Adipocyte (in vitro differentiated cells): ENCODE data around the gene RIC8A.
"Not testable (repeated sequence)": the region's sequence is repeated elsewhere in the genome, so short reads cannot be mapped to it uniquely, and the experiment has no call there.

Source experiments
- DNase-seq: peaks from one replicate; pipeline ENCODE4 v3.0.0-alpha.2; 2015; ENCODE audit warnings: low read depth
- H3K27me3 ChIP-seq: replicated peaks from 2 replicates; pipeline ENCODE4 v1.7.0; 2013; ENCODE audit warnings: mild to moderate bottlenecking, low read length, moderate library complexity; ENCODE audit not compliant: control insufficient read depth, insufficient read depth
- H3K36me3 ChIP-seq: 2 replicates; pipeline ENCODE4 v1.7.0; 2013; ENCODE audit warnings: low read length, mild to moderate bottlenecking, moderate library complexity; ENCODE audit not compliant: control insufficient read depth, insufficient read depth, severe bottlenecking
- H3K4me1 ChIP-seq: 2 replicates; pipeline ENCODE4 v1.7.0; 2013; ENCODE audit warnings: mild to moderate bottlenecking, low read length, moderate library complexity; ENCODE audit not compliant: control insufficient read depth, insufficient read depth
- H3K4me3 ChIP-seq: 2 replicates; pipeline ENCODE4 v1.7.0; 2013; ENCODE audit warnings: mild to moderate bottlenecking, low read length, moderate library complexity
- H3K9ac ChIP-seq: 2 replicates; pipeline ENCODE4 v1.7.0; 2013; ENCODE audit warnings: mild to moderate bottlenecking, low read length, moderate library complexity
- H3K9me3 ChIP-seq: 2 replicates; pipeline ENCODE4 v1.7.0; 2013; ENCODE audit warnings: mild to moderate bottlenecking, low read length, moderate library complexity; ENCODE audit not compliant: control insufficient read depth

The RIC8A gene

GRCh38 chr11:236774-237767, 29.6 kb downstream of the RIC8A start, which contains the start of gene PSMD13:
PSMD13 (plus strand) TSS chr11:236976; CDS start chr11:237050, 74 bp downstream.
- DNase-seq, result peak; percentile 96
- peak within 1 kb of the TSS; percentile 91 for H3K4me3 ChIP-seq
- H3K27me3 ChIP-seq, result no peaks in the 10 kb centered on the region
- no peaks in the 10 kb centered on the region for H3K9me3 ChIP-seq
- H3K36me3 ChIP-seq, result peaks cover 20% of the 10 kb centered on the region
- peak within 1 kb of the TSS; percentile 92 for H3K9ac ChIP-seq
- H3K4me1 ChIP-seq, result peaks cover 15% of the 10 kb centered on the region

- DNase-seq, H3K9me3 ChIP-seq, H3K27me3 ChIP-seq: not testable (repeated sequence)
- Histone ChIP-seq H3K9ac (peak overlapping the region; percentile 91), H3K4me1 (peaks cover 15% of the 10 kb centered on the region), H3K36me3 (peaks cover 32% of the 10 kb centered on the region), H3K4me3 (peak overlapping the region; percentile 91)
These were observed 30.8 kb downstream of the RIC8A start for GRCh38 chr11:238346-238745.

GRCh38 chr11:240315-240714, 32.8 kb downstream of the RIC8A start:
- H3K36me3 ChIP-seq, result peaks cover 52% of the 10 kb centered on the region
- H3K4me3 ChIP-seq, result no peak overlapping the region
- H3K4me1 ChIP-seq, result peaks cover 13% of the 10 kb centered on the region
- no peaks in the 10 kb centered on the region for H3K27me3 ChIP-seq
- H3K9ac ChIP-seq, result no peak overlapping the region
- H3K9me3 ChIP-seq, result no peaks in the 10 kb centered on the region
- no peak for DNase-seq

- no peak overlapping the region for H3K4me3 ChIP-seq
- peaks cover 10% of the 10 kb centered on the region for H3K4me1 ChIP-seq
- no peaks in the 10 kb centered on the region for H3K9me3 ChIP-seq
- no peak overlapping the region for H3K9ac ChIP-seq
- DNase-seq, result no peak
- H3K36me3 ChIP-seq, result peaks cover 65% of the 10 kb centered on the region
- H3K27me3 ChIP-seq, result no peaks in the 10 kb centered on the region
These were observed 34.1 kb downstream of the RIC8A start for GRCh38 chr11:241634-242033.

- no peaks in the 10 kb centered on the region for H3K27me3 ChIP-seq
- no peak overlapping the region for H3K4me3 ChIP-seq
- no peak for DNase-seq
- H3K36me3 ChIP-seq, result peaks cover 90% of the 10 kb centered on the region
- H3K9ac ChIP-seq, result no peak overlapping the region
- no peaks in the 10 kb centered on the region for H3K4me1 ChIP-seq
- H3K9me3 ChIP-seq, result no peaks in the 10 kb centered on the region
These were observed 36.9 kb downstream of the RIC8A start for GRCh38 chr11:244376-244775.

- Histone ChIP-seq H3K4me3 (no peak overlapping the region), H3K4me1 (no peaks in the 10 kb centered on the region), H3K9ac (no peak overlapping the region), H3K27me3 (no peaks in the 10 kb centered on the region), H3K36me3 (peaks cover 93% of the 10 kb centered on the region), H3K9me3 (no peaks in the 10 kb centered on the region)
- no peak for DNase-seq
These were observed 41.6 kb downstream of the RIC8A start for GRCh38 chr11:249062-249461.

GRCh38 chr11:250274-250673, 42.8 kb downstream of the RIC8A start:
- H3K9ac ChIP-seq, result no peak overlapping the region
- H3K27me3 ChIP-seq, result no peaks in the 10 kb centered on the region
- peaks cover 81% of the 10 kb centered on the region for H3K36me3 ChIP-seq
- DNase-seq, result no peak
- H3K4me3 ChIP-seq, result no peak overlapping the region
- peaks cover 3% of the 10 kb centered on the region for H3K4me1 ChIP-seq
- no peaks in the 10 kb centered on the region for H3K9me3 ChIP-seq

- Histone ChIP-seq H3K4me3 (no peak overlapping the region), H3K9me3 (no peaks in the 10 kb centered on the region), H3K36me3 (peaks cover 75% of the 10 kb centered on the region), H3K4me1 (peaks cover 5% of the 10 kb centered on the region), H3K27me3 (no peaks in the 10 kb centered on the region), H3K9ac (no peak overlapping the region)
- DNase-seq, result peak; percentile 73
These were observed 43.3 kb downstream of the RIC8A start for GRCh38 chr11:250740-251299.

GRCh38 chr11:251550-251949, 44.0 kb downstream of the RIC8A start:
- Histone ChIP-seq H3K9me3 (no peaks in the 10 kb centered on the region), H3K27me3 (no peaks in the 10 kb centered on the region), H3K4me3 (no peak overlapping the region), H3K9ac (no peak overlapping the region), H3K4me1 (peaks cover 5% of the 10 kb centered on the region), H3K36me3 (peaks cover 68% of the 10 kb centered on the region)
- DNase-seq, result no peak

GRCh38 chr11:252666-253065, 45.2 kb downstream of the RIC8A start:
- no peak overlapping the region for H3K9ac ChIP-seq
- H3K4me3 ChIP-seq, result no peak overlapping the region
- peaks cover 6% of the 10 kb centered on the region for H3K27me3 ChIP-seq
- no peak for DNase-seq
- H3K36me3 ChIP-seq, result peaks cover 57% of the 10 kb centered on the region
- no peaks in the 10 kb centered on the region for H3K9me3 ChIP-seq
- peaks cover 5% of the 10 kb centered on the region for H3K4me1 ChIP-seq

GRCh38 chr11:253160-253885, 45.8 kb downstream of the RIC8A start:
- no peak overlapping the region for H3K9ac ChIP-seq
- H3K4me1 ChIP-seq, result peaks cover 5% of the 10 kb centered on the region
- no peaks in the 10 kb centered on the region for H3K9me3 ChIP-seq
- no peak for DNase-seq
- peaks cover 50% of the 10 kb centered on the region for H3K36me3 ChIP-seq
- peaks cover 9% of the 10 kb centered on the region for H3K27me3 ChIP-seq
- no peak overlapping the region for H3K4me3 ChIP-seq
